Gastrocnemius medialis (tissue), 4 donors: Measurements from ENCODE around the gene CARD11. TPM values are rescaled to one million over a fixed set of nuclear protein-coding genes. Genes with fewer than 3 reads are reported as not detected.

ENCODE experiments used
- ATAC-seq, 2 donors: fragments of 150-250 bp; one replicate each; pipeline ENCODE4 v1.9.1; 2016
- DNase-seq, 2 donors: peaks; one replicate each; pipeline ENCODE4 v3.0.0-alpha.2; 2019
- H3K27ac ChIP-seq, 4 donors: fragments of 200-600 bp; sonication (generic); 1 replicate in 1 of 4; 2 replicates in 3 of 4; pipeline ENCODE4 v1.5.1; 2016 to 2018; ENCODE audit warnings: mild to moderate bottlenecking in 2 of 4, moderate library complexity in 1 of 4
- H3K27me3 ChIP-seq, 3 donors: fragments of 200-600 bp; sonication (generic) in 2 of 3; 1 replicate in 1 of 3; 2 replicates in 2 of 3; pipeline versions ENCODE4 v1.5.1 to v1.6.0; 2016 to 2019; ENCODE audit warnings: mild to moderate bottlenecking in 1 of 3, moderate library complexity in 1 of 3
- H3K36me3 ChIP-seq, 2 donors: fragments of 200-600 bp; sonication (generic) in 1 of 2; one replicate each; pipeline ENCODE4 v1.5.1; 2017 to 2018
- H3K4me1 ChIP-seq, 2 donors: fragments of 200-600 bp; sonication (generic) in 1 of 2; one replicate each; pipeline ENCODE4 v1.5.1; 2016 to 2017; ENCODE audit warnings: mild to moderate bottlenecking in 2 of 2
- H3K4me3 ChIP-seq, 4 donors: fragments of 200-600 bp; sonication (generic) in 3 of 4; 1 replicate in 1 of 4; 2 replicates in 3 of 4; pipeline ENCODE4 v1.5.1; 2016 to 2019; ENCODE audit warnings: mild to moderate bottlenecking in 2 of 4
- H3K9me3 ChIP-seq, 3 donors: fragments of 200-600 bp; sonication (generic) in 2 of 3; 1 replicate in 1 of 3; 2 replicates in 2 of 3; pipeline ENCODE4 v1.5.1; 2016 to 2019
- POLR2A ChIP-seq, 2 donors: fragments of 450-650 bp; IDR thresholded peaks; one replicate each; pipeline ENCODE4 v1.6.1; 2017; ENCODE audit warnings: antibody characterized with exemption in 2 of 2, mild to moderate bottlenecking in 2 of 2, moderate library complexity in 2 of 2
- in situ Hi-C, 4 donors: fragments of 200-750 bp; cut with MboI; loops; one replicate each; pipeline versions ENCODE4 v1.15.0 to v1.8.0; 2017; ENCODE audit warnings: low sequenced_read_pairs in 4 of 4
- intact Hi-C: fragments of 100-400 bp; cut with DNase I; formaldehyde crosslinking; loops from one replicate; pipeline ENCODE4 v1.15.1; 2023; ENCODE audit warnings: low total_unique reads
- total RNA-seq, 4 donors: library from RNA; depleted of rRNA; stranded (reverse); fragments of >200 nt; gene quantifications; one replicate each; pipeline versions ENCODE4 v1.1.0 to v1.2.3, GENCODE V29; 2016
- TF ChIP-seq, protein P1 (sequence below), 5 experiments: fragments of 450-650 bp in 3 of 5; fragments of 200-600 bp in 2 of 5; sonication (generic) in 2 of 5; IDR thresholded peaks in 4 of 5; conservative IDR thresholded peaks in 1 of 5; 1 replicate in 4 of 5; 2 replicates in 1 of 5; pipeline ENCODE4 v1.5.1; 2016 to 2019; ENCODE audit warnings: antibody characterized with exemption in 5 of 5, mild to moderate bottlenecking in 3 of 5, moderate library complexity in 3 of 5

The CARD11 gene
- total RNA-seq, 4 donors from 2014 or later = 0.13 TPM; not detected in 3

DNA sequence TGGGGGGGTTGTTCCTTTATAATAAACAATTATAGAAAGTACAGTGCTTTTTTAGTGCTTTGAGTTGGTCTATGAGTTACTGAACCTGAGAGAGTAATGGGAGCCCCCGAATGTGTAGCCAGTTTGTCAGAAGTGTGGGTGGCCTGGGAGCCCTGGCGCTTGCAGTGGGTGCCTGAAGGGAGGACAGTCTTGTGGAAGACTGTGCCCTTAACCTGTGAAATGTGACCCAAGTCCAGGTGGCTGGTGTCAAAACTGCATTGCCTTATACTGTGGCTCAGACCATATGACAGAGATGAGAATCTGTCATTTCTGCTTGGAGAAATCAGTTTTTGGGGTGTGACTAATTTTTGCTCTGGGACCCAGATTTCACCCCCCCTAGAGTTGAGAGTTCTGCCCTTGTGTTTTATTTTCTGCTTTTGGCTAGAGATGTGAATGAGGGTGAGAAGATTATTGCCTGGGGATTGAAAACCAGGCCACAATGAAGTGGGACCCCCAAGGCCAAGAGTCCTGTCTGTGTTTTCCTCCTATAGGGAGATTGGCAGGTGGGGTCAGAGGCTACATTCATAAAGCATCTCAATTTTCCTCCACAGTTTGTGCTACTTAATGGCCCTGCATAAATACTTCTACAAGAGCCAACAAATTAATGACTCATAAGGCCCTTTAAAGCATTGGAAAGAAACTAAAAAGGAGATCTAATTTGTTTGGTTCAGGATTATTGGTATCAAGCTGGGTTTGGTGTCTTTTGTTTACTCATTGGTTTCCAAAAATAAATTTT is 24.1 kb upstream of the CARD11 start:
- intact Hi-C loops = no loop called here
- in situ Hi-C loops = no loop called here

DNA sequence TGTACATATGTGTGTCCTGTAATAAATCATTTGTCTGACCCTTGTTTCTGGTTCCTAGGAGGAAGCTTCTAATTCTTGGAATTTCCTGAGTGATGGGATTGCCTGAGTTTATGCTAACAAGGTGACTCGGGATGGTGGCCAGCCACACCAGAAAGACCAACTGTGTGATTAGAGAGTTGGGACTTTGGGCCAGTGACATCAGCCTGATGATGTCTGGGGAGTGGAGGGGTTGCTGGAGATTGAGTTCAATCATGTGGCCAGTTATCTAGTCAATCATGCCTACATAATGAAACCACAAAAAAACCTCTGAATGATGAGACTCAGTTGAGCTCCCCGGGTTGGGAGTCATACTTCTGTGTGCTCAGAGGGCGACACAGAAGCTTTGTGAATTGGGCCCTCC is 23.5 kb upstream of the CARD11 start:
- Histone ChIP-seq H3K27me3 (no peaks in the 10 kb centered on the region), H3K36me3 (no peaks in the 10 kb centered on the region), H3K27ac (no peak overlapping the region), H3K9me3 (no peaks in the 10 kb centered on the region), H3K4me3 (no peak overlapping the region), H3K4me1 (no peaks in the 10 kb centered on the region)
- TF ChIP-seq, protein P1, sequence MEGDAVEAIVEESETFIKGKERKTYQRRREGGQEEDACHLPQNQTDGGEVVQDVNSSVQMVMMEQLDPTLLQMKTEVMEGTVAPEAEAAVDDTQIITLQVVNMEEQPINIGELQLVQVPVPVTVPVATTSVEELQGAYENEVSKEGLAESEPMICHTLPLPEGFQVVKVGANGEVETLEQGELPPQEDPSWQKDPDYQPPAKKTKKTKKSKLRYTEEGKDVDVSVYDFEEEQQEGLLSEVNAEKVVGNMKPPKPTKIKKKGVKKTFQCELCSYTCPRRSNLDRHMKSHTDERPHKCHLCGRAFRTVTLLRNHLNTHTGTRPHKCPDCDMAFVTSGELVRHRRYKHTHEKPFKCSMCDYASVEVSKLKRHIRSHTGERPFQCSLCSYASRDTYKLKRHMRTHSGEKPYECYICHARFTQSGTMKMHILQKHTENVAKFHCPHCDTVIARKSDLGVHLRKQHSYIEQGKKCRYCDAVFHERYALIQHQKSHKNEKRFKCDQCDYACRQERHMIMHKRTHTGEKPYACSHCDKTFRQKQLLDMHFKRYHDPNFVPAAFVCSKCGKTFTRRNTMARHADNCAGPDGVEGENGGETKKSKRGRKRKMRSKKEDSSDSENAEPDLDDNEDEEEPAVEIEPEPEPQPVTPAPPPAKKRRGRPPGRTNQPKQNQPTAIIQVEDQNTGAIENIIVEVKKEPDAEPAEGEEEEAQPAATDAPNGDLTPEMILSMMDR (IDR thresholded peaks at IDR 0.05 in 4 of 5, conservative IDR thresholded peaks at IDR 0.05 in 1 of 5) = no peak
- no peak for TF ChIP-seq POLR2A (IDR thresholded peaks at IDR 0.05)
- ATAC-seq = no peak
- no peak for DNase-seq
- intact Hi-C loops = no loop called here
- in situ Hi-C loops = no loop called here

More for the DNA sequence above, 24.1 kb upstream of the CARD11 start:
- H3K4me3 ChIP-seq = no peak overlapping the region
- TF ChIP-seq, protein P1 (IDR thresholded peaks at IDR 0.05 in 4 of 5, conservative IDR thresholded peaks at IDR 0.05 in 1 of 5) = no peak
- no peak for TF ChIP-seq POLR2A (IDR thresholded peaks at IDR 0.05)
- no peak overlapping the region for H3K27ac ChIP-seq
- no peaks in the 10 kb centered on the region for H3K4me1 ChIP-seq
- H3K9me3 ChIP-seq = no peaks in the 10 kb centered on the region
- DNase-seq = no peak
- H3K27me3 ChIP-seq = no peaks in the 10 kb centered on the region
- no peaks in the 10 kb centered on the region for H3K36me3 ChIP-seq
- ATAC-seq = no peak

DNA sequence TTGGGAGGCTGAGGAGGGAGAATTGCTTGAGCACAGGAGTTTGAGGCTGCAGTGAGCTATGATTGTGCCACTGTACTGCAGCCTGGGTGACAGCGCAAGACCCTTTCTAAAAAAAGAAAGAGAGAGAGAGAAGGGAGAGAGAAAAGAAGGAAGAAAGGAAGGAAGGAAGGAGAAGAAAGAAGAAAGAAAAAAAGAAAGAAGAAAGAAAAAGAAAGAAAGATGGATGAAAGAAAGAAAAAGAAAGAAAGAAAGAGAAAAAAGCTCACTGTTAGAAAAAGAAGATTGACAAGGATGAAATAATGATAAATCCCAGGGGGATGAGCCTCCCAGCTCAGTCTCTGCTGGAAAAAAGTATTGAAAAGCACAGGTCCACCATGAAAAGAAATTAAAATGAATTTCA is 22.8 kb upstream of the CARD11 start:
- DNase-seq = no peak
- Histone ChIP-seq H3K4me1 (no peaks in the 10 kb centered on the region), H3K4me3 (no peak overlapping the region), H3K9me3 (no peaks in the 10 kb centered on the region), H3K27ac (no peak overlapping the region), H3K36me3 (no peaks in the 10 kb centered on the region), H3K27me3 (no peaks in the 10 kb centered on the region)
- intact Hi-C loops = no loop called here
- no peak for ATAC-seq
- in situ Hi-C loops = no loop called here
- TF ChIP-seq POLR2A (IDR thresholded peaks at IDR 0.05) = no peak
- TF ChIP-seq, protein P1 (IDR thresholded peaks at IDR 0.05 in 4 of 5, conservative IDR thresholded peaks at IDR 0.05 in 1 of 5) = no peak

DNA sequence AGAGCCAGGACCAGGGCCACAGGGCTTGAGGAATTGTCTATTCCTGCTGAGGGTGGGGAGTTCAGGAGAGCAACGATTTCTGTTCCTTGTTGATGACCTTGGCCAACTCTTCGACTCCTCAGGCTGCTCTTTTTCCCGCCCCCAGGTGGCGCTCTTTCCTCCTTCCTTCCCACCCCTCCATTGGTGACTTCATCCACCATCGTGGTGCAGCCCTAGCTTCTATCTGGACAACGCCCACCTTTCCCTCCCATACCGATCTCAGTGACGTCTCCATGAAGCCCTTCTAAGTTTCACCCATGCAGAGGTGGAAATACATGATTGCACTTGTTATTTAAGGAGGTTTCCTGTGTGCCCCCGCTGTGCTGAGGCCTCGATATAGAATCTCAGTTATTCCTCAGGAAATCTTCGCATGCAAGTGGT is 22.1 kb upstream of the CARD11 start:
- no peaks in the 10 kb centered on the region for H3K4me1 ChIP-seq
- DNase-seq (no peak), ATAC-seq (no peak)
- intact Hi-C loops = no loop called here
- peaks cover 0 to 3% (median 0%) of the 10 kb centered on the region in 3 donors for H3K9me3 ChIP-seq
- no peak overlapping the region for H3K27ac ChIP-seq
- no peaks in the 10 kb centered on the region for H3K36me3 ChIP-seq
- H3K4me3 ChIP-seq = no peak overlapping the region
- in situ Hi-C loops = no loop called here
- TF ChIP-seq, protein P1 (IDR thresholded peaks at IDR 0.05 in 4 of 5, conservative IDR thresholded peaks at IDR 0.05 in 1 of 5) = peak in 1 of 5 experiments; percentile 16
- no peak for TF ChIP-seq POLR2A (IDR thresholded peaks at IDR 0.05)
- H3K27me3 ChIP-seq = no peaks in the 10 kb centered on the region
